Upper lobe of left lung (tissue), 6 donors: ENCODE results near the gene RILPL1. TPM values are rescaled to one million over a fixed set of nuclear protein-coding genes. Genes with fewer than 3 reads are reported as not detected.

Experiments used
- ATAC-seq, 2 donors: fragments of 200-7000 bp; cut with Tn5 transposase; one replicate each; pipeline ENCODE4 v1.9.1; 2022; ENCODE audit warnings: mild to moderate bottlenecking in 2 of 2, moderate library complexity in 2 of 2; ENCODE audit not compliant: low FRiP score in 2 of 2
- DNase-seq, 2 donors: peaks; one replicate each; pipeline ENCODE4 v3.0.0-alpha.2; 2019 to 2020
- H3K27ac ChIP-seq, 4 donors: fragments of 200-600 bp; sonication (generic); one replicate each; pipeline ENCODE4 v1.5.1; 2016 to 2019
- H3K27me3 ChIP-seq, 4 donors: fragments of 200-600 bp; sonication (generic); one replicate each; pipeline ENCODE4 v1.5.1; 2017 to 2019
- H3K36me3 ChIP-seq, 4 donors: fragments of 200-600 bp; sonication (generic); one replicate each; pipeline ENCODE4 v1.5.1; 2016 to 2019
- H3K4me1 ChIP-seq, 4 donors: fragments of 200-600 bp; sonication (generic); one replicate each; pipeline ENCODE4 v1.5.1; 2018 to 2019
- H3K4me3 ChIP-seq, 4 donors: fragments of 200-600 bp; sonication (generic); one replicate each; pipeline ENCODE4 v1.5.1; 2017 to 2019; ENCODE audit warnings: mild to moderate bottlenecking in 2 of 4, moderate library complexity in 1 of 4
- H3K9me3 ChIP-seq, 4 donors: fragments of 200-600 bp; sonication (generic); one replicate each; pipeline ENCODE4 v1.5.1; 2018 to 2019
- CTCF ChIP-seq, 6 experiments: fragments of 450-650 bp in 4 of 6; fragments of 200-600 bp in 2 of 6; sonication (generic) in 2 of 6; IDR thresholded peaks; one replicate each; pipeline ENCODE4 v1.5.1; 2016 to 2019; ENCODE audit warnings: antibody characterized with exemption in 6 of 6
- EP300 ChIP-seq, 4 donors: sonication (generic); formaldehyde crosslinking; IDR thresholded peaks; one replicate each; pipeline ENCODE4 v1.5.1; 2017; ENCODE audit warnings: antibody characterized with exemption in 4 of 4, control low read depth in 2 of 4
- POLR2A ChIP-seq, 4 donors: fragments of 450-650 bp; IDR thresholded peaks; one replicate each; pipeline ENCODE4 v1.5.1; 2016 to 2017; ENCODE audit warnings: antibody characterized with exemption in 4 of 4, mild to moderate bottlenecking in 2 of 4
- POLR2AphosphoS5 ChIP-seq, 2 donors: sonication (generic); formaldehyde crosslinking; IDR thresholded peaks; one replicate each; pipeline ENCODE4 v1.5.1; 2017; ENCODE audit warnings: antibody characterized with exemption in 2 of 2
- WGBS, 2 donors: methylation state at CpG; one replicate each; pipeline ENCODE4 v1.1.5; 2017 to 2018; 5-methylcytosine and 5-hydroxymethylcytosine counted together
- small RNA-seq, 4 donors: library from RNA; depleted of rRNA; stranded (forward); fragments of <200 nt; gene quantifications; one replicate each; pipeline ENCODE3, GENCODE V24; 2016
- total RNA-seq, 6 donors: library from RNA; depleted of rRNA in 4 of 6; stranded (reverse); fragments of >200 nt in 4 of 6; gene quantifications; one replicate each; pipeline versions ENCODE4 v1.1.0 to v1.2.1, GENCODE V29; 2016 to 2021
- donor health status: DM: no; HTN: no; CAD: no; lungs with moderate emphysema.
- donor health status: DM: no; HTN: yes; CAD: no; lungs with severe emphysema.

The RILPL1 gene
- total RNA-seq, 6 donors from 2014 or later = 10.3 to 60.8 (median 18.6) TPM

GRCh38 chr12:123421314-123421713 lies 112.2 kb downstream of the RILPL1 start:
- ATAC-seq = no peak
- WGBS, 2 donors = 95 to 97% methylated on average over 2 of the region's 2 CpGs

More at GRCh38 chr12:123421314-123421713, 112.2 kb downstream of the RILPL1 start:
- no peak for TF ChIP-seq CTCF (IDR thresholded peaks at IDR 0.05)
- no peak for TF ChIP-seq POLR2A (IDR thresholded peaks at IDR 0.05)
- TF ChIP-seq EP300 (IDR thresholded peaks at IDR 0.05) = no peak
- TF ChIP-seq POLR2AphosphoS5 (IDR thresholded peaks at IDR 0.05) = no peak
- Histone ChIP-seq H3K36me3 (peaks cover 21 to 90% (median 54%) of the 10 kb centered on the region in 4 donors), H3K4me1 (no peaks in the 10 kb centered on the region), H3K4me3 (no peak overlapping the region), H3K27ac (no peak overlapping the region), H3K27me3 (no peaks in the 10 kb centered on the region), H3K9me3 (no peaks in the 10 kb centered on the region)
- DNase-seq = no peak

Small RNA genes lying within 50 kb of the gene (small RNA-seq; reads per million reads assigned to genes)
- gene AC145423.2 = 0 reads per million in 4 donors
- gene MIR3908 = 0 reads per million in 4 donors

Other genes starting within 250 kb of the RILPL1 start
- 10 to 100 TPM in 5 of 6 donors, 1 to 10 TPM in 1; 7.5 to 25.2 (median 20.3) TPM for gene SBNO1, start 168.9 kb downstream of the RILPL1 start, total RNA-seq
- 10 to 100 TPM; 35.1 to 50.2 (median 43.8) TPM for gene KMT5A, start 149.6 kb downstream of the RILPL1 start, total RNA-seq
- gene RILPL2, start 97.0 kb downstream of the RILPL1 start, total RNA-seq = 10 to 100 TPM; 12.5 to 29.9 (median 14.6) TPM
- 10 to 100 TPM; 16.7 to 50.3 (median 26.6) TPM for gene SNRNP35, start 75.6 kb downstream of the RILPL1 start, total RNA-seq
- gene TMED2, start 50.8 kb upstream of the RILPL1 start, total RNA-seq = 100 to 1,000 TPM in 4 of 6 donors, 10 to 100 TPM in 2; 45.6 to 230 (median 141) TPM
- gene DDX55, start 68.4 kb upstream of the RILPL1 start, total RNA-seq = 10 to 100 TPM; 18.0 to 57.5 (median 28.4) TPM
- gene EIF2B1, start 100.0 kb upstream of the RILPL1 start, total RNA-seq = 100 to 1,000 TPM in 1 of 6 donors, 10 to 100 TPM in 5; 41.2 to 144 (median 74.0) TPM
- gene GTF2H3, start 100.1 kb upstream of the RILPL1 start, total RNA-seq = 10 to 100 TPM in 5 of 6 donors, 1 to 10 TPM in 1; 9.8 to 22.3 (median 16.8) TPM
- gene TCTN2, start 137.4 kb upstream of the RILPL1 start, total RNA-seq = 10 to 100 TPM in 5 of 6 donors, 1 to 10 TPM in 1; 8.4 to 22.3 (median 14.8) TPM
- 10 to 100 TPM; 19.3 to 52.4 (median 25.3) TPM for gene ATP6V0A2, start 178.6 kb upstream of the RILPL1 start, total RNA-seq
- 10 to 100 TPM in 2 of 6 donors, 1 to 10 TPM in 3, under 1 TPM in 1; 0.31 to 46.0 (median 8.3) TPM for gene DNAH10, start 228.6 kb upstream of the RILPL1 start, total RNA-seq